ENCODE data around the gene ARHGAP8. TPM values are rescaled to one million over a fixed set of nuclear protein-coding genes. Genes with fewer than 3 reads are reported as not detected.

The ARHGAP8 gene
- total RNA-seq, 2 experiments from 2014 or later: not detected

- DNase-seq (ENCODE audit: low spot score): no peak
- CTCF ChIA-PET (ENCODE audit: unreplicated experiment): no interaction called here
- Histone ChIP-seq H3K36me3 (ENCODE audit: insufficient read depth, low read length) (no peaks in the 10 kb centered on the region), H3K9me3 (ENCODE audit: low read length) (no peaks in the 10 kb centered on the region), H3K79me2 (ENCODE audit: insufficient read depth, low read depth, low read length) (no peaks in the 10 kb centered on the region), H4K20me1 (ENCODE audit: insufficient read depth, low read length) (no peaks in the 10 kb centered on the region), H3K9me2 (ENCODE audit: insufficient read depth, low read length) (no peaks in the 10 kb centered on the region), H3K4me2 (ENCODE audit: low read length) (no peak overlapping the region), H3K27ac (ENCODE audit: low read depth, low read length, poor library complexity, severe bottlenecking) (no peak overlapping the region), H2AFZ (ENCODE audit: low read length) (no peak overlapping the region), H3K4me1 (ENCODE audit: insufficient read depth, low read length, poor library complexity, severe bottlenecking) (no peaks in the 10 kb centered on the region), H3K4me3 (ENCODE audit: low read depth, low read length, poor library complexity, severe bottlenecking) (no peak overlapping the region)
- BruUV-seq (replicated peaks): no TSS peak
- POLR2A ChIA-PET: interaction anchor here (0.6 kb wide), 1 partner anchor 1176 kb away, joined by 3 read pairs; no protein-coding TSS in a partner anchor
- intact Hi-C loops (cut with micrococcal nuclease; ENCODE audit: unreplicated experiment): no loop called here
- no peak for TF ChIP-seq CTCF (conservative IDR thresholded peaks at IDR 0.05; ENCODE audit: low read length)
- TF ChIP-seq EZH2phosphoT487 (IDR thresholded peaks at IDR 0.05; ENCODE audit: borderline replicate concordance, low read depth, low read length): no peak
These were observed 43.6 kb downstream of the ARHGAP8 start for GRCh38 chr22:44795701-44796630.

- CTCF ChIA-PET (ENCODE audit: unreplicated experiment): no interaction called here
- no TSS peak for BruUV-seq (replicated peaks)
These were observed 44.9 kb downstream of the ARHGAP8 start for GRCh38 chr22:44797181-44797725.

More at GRCh38 chr22:44797181-44797725, 44.9 kb downstream of the ARHGAP8 start:
- POLR2A ChIA-PET: no interaction called here
- no peak for DNase-seq (ENCODE audit: low spot score)
- Histone ChIP-seq H2AFZ (ENCODE audit: low read length) (no peak overlapping the region), H3K36me3 (ENCODE audit: insufficient read depth, low read length) (no peaks in the 10 kb centered on the region), H3K9me3 (ENCODE audit: low read length) (no peaks in the 10 kb centered on the region), H3K4me2 (ENCODE audit: low read length) (no peak overlapping the region), H4K20me1 (ENCODE audit: insufficient read depth, low read length) (no peaks in the 10 kb centered on the region), H3K27ac (ENCODE audit: low read depth, low read length, poor library complexity, severe bottlenecking) (no peak overlapping the region), H3K4me3 (ENCODE audit: low read depth, low read length, poor library complexity, severe bottlenecking) (no peak overlapping the region), H3K79me2 (ENCODE audit: insufficient read depth, low read depth, low read length) (no peaks in the 10 kb centered on the region), H3K9me2 (ENCODE audit: insufficient read depth, low read length) (no peaks in the 10 kb centered on the region), H3K4me1 (ENCODE audit: insufficient read depth, low read length, poor library complexity, severe bottlenecking) (no peaks in the 10 kb centered on the region)
- intact Hi-C loops (cut with micrococcal nuclease; ENCODE audit: unreplicated experiment): no loop called here
- TF ChIP-seq EZH2phosphoT487 (IDR thresholded peaks at IDR 0.05; ENCODE audit: borderline replicate concordance, low read depth, low read length) (no peak), CTCF (conservative IDR thresholded peaks at IDR 0.05; ENCODE audit: low read length) (no peak)
